Measurements from ENCODE around the gene ETV1. TPM values are rescaled to one million over a fixed set of nuclear protein-coding genes. Genes with fewer than 3 reads are reported as not detected.

The ETV1 gene
- total RNA-seq, 5 donors from 2014 or later (not counting 1 experiment from before 2014, with no cell fraction given): 0.26 to 0.58 (median 0.38) TPM; not detected in 1

GRCh38 chr7:13988731-13989125 is 738 bp downstream of the ETV1 start:
- Mint-ChIP-seq H3K36me3 (no peaks in the 10 kb centered on the region), H3K27ac (no peak overlapping the region), H3K27me3 (peaks cover 0 to 9% of the 10 kb centered on the region in 2 donors), H3K4me3 (no peak overlapping the region), H3K9me3 (no peaks in the 10 kb centered on the region), H3K4me1 (no peaks in the 10 kb centered on the region)
- H3K4me1 ChIP-seq (ENCODE audit: control insufficient read depth in 1 of 2, extremely low read depth in 1 of 2, insufficient read depth in 2 of 2, low read length in 2 of 2): peaks cover 0 to 32% of the 10 kb centered on the region in 2 experiments
- H3K36me3 ChIP-seq (ENCODE audit: control insufficient read depth in 2 of 2, extremely low read depth in 1 of 2, insufficient read depth in 1 of 2, low read length in 1 of 2): no peaks in the 10 kb centered on the region
- no peaks in the 10 kb centered on the region for H3K9me3 ChIP-seq
- H3K27me3 ChIP-seq (replicated peaks in 1 of 2; ENCODE audit: control insufficient read depth in 2 of 2, extremely low read depth in 1 of 2, insufficient read depth in 2 of 2, low read length in 1 of 2): peaks cover 0 to 27% of the 10 kb centered on the region in 2 experiments
- 0% methylated on average over 2 of the region's 5 CpGs for WGBS (ENCODE audit: insufficient coverage)
- no peak for ATAC-seq (replicated peaks in 1 of 4)
- CTCF ChIA-PET: interaction anchor here in 1 of 2 donors (0.6 kb wide), 1 partner anchor 384 kb away, joined by 6 read pairs; no protein-coding TSS in a partner anchor
- peak in 1 of 35 experiments; percentile 1 for DNase-seq
- POLR2A ChIA-PET: no interaction called here
- no peak overlapping the region for H3K27ac ChIP-seq (ENCODE audit: low read length)
- H3K4me3 ChIP-seq (ENCODE audit: control insufficient read depth in 1 of 2, extremely low read depth in 1 of 2, low read length in 1 of 2): peak overlapping the region in 1 of 2 donors; percentile 61

DNA sequence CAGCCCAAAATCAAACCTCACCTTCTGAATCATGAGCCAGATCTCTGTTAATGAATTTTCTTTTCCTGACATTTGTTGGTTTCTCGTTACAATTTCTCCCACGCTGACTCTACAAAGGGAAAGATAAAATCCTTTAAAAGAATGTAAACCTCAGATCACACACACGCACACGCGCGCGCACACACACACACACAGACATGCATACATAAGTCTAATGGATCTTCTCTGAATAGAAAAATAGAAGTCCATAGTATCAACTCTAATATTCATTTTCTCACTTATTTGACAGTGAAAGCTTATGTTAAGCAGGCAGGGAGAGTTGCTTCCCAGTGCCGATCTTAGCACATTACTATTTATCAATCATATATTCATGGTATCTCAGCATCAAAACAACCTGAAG is 1.4 kb downstream of the ETV1 start:
- ChIA-PET CTCF (no interaction called here), POLR2A (no interaction called here)

GRCh38 chr7:13987395-13987794 is 2.1 kb downstream of the ETV1 start:
- Histone ChIP-seq H3K27me3 (replicated peaks in 1 of 2; ENCODE audit: control insufficient read depth in 2 of 2, extremely low read depth in 1 of 2, insufficient read depth in 2 of 2, low read length in 1 of 2) (peaks cover 0 to 27% of the 10 kb centered on the region in 2 experiments), H3K27ac (ENCODE audit: low read length) (no peak overlapping the region), H3K36me3 (ENCODE audit: control insufficient read depth in 2 of 2, extremely low read depth in 1 of 2, insufficient read depth in 1 of 2, low read length in 1 of 2) (no peaks in the 10 kb centered on the region), H3K4me1 (ENCODE audit: control insufficient read depth in 1 of 2, extremely low read depth in 1 of 2, insufficient read depth in 2 of 2, low read length in 2 of 2) (peaks cover 0 to 32% of the 10 kb centered on the region in 2 experiments), H3K9me3 (no peaks in the 10 kb centered on the region), H3K4me3 (ENCODE audit: control insufficient read depth in 1 of 2, extremely low read depth in 1 of 2, low read length in 1 of 2) (no peak overlapping the region)
- Mint-ChIP-seq H3K27ac (no peak overlapping the region), H3K36me3 (no peaks in the 10 kb centered on the region), H3K4me3 (no peak overlapping the region), H3K4me1 (peaks cover 0 to 2% (median 0%) of the 10 kb centered on the region in 3 donors), H3K9me3 (no peaks in the 10 kb centered on the region), H3K27me3 (peaks cover 0 to 11% of the 10 kb centered on the region in 2 donors)
- ATAC-seq (replicated peaks in 1 of 4) (no peak), DNase-seq (no peak)
- POLR2A ChIA-PET: no interaction called here
- CTCF ChIA-PET: no interaction called here
- WGBS (ENCODE audit: insufficient coverage): no CpG with 5 or more reads among the region's 1 CpG

More for the DNA sequence above, 1.4 kb downstream of the ETV1 start:
- no peak overlapping the region for H3K27ac ChIP-seq (ENCODE audit: low read length)
- ATAC-seq (replicated peaks in 1 of 4) (no peak), DNase-seq (peak in 1 of 35 experiments; percentile 2)
- peaks cover 0 to 27% of the 10 kb centered on the region in 2 experiments for H3K27me3 ChIP-seq (replicated peaks in 1 of 2; ENCODE audit: control insufficient read depth in 2 of 2, extremely low read depth in 1 of 2, insufficient read depth in 2 of 2, low read length in 1 of 2)
- no CpG with 5 or more reads among the region's 8 CpGs for WGBS (ENCODE audit: insufficient coverage)
- no peaks in the 10 kb centered on the region for H3K36me3 Mint-ChIP-seq
- no peak overlapping the region for H3K4me3 Mint-ChIP-seq
- no peak overlapping the region for H3K27ac Mint-ChIP-seq
- no peaks in the 10 kb centered on the region for H3K4me1 Mint-ChIP-seq
- H3K27me3 Mint-ChIP-seq: peaks cover 0 to 9% of the 10 kb centered on the region in 2 donors
- no peaks in the 10 kb centered on the region for H3K9me3 Mint-ChIP-seq
- H3K36me3 ChIP-seq (ENCODE audit: control insufficient read depth in 2 of 2, extremely low read depth in 1 of 2, insufficient read depth in 1 of 2, low read length in 1 of 2): no peaks in the 10 kb centered on the region
- H3K4me1 ChIP-seq (ENCODE audit: control insufficient read depth in 1 of 2, extremely low read depth in 1 of 2, insufficient read depth in 2 of 2, low read length in 2 of 2): peaks cover 0 to 32% of the 10 kb centered on the region in 2 experiments
- no peak overlapping the region for H3K4me3 ChIP-seq (ENCODE audit: control insufficient read depth in 1 of 2, extremely low read depth in 1 of 2, low read length in 1 of 2)
- H3K9me3 ChIP-seq: no peaks in the 10 kb centered on the region

- Histone ChIP-seq H3K4me3 (ENCODE audit: control insufficient read depth in 1 of 2, extremely low read depth in 1 of 2, low read length in 1 of 2) (no peak overlapping the region), H3K27ac (ENCODE audit: low read length) (no peak overlapping the region), H3K27me3 (replicated peaks in 1 of 2; ENCODE audit: control insufficient read depth in 2 of 2, extremely low read depth in 1 of 2, insufficient read depth in 2 of 2, low read length in 1 of 2) (peaks cover 0 to 24% of the 10 kb centered on the region in 2 experiments), H3K4me1 (ENCODE audit: control insufficient read depth in 1 of 2, extremely low read depth in 1 of 2, insufficient read depth in 2 of 2, low read length in 2 of 2) (peaks cover 0 to 27% of the 10 kb centered on the region in 2 experiments), H3K9me3 (no peaks in the 10 kb centered on the region), H3K36me3 (ENCODE audit: control insufficient read depth in 2 of 2, extremely low read depth in 1 of 2, insufficient read depth in 1 of 2, low read length in 1 of 2) (no peaks in the 10 kb centered on the region)
- Mint-ChIP-seq H3K27ac (no peak overlapping the region), H3K4me3 (no peak overlapping the region), H3K36me3 (no peaks in the 10 kb centered on the region), H3K9me3 (no peaks in the 10 kb centered on the region), H3K4me1 (peaks cover 0 to 2% (median 0%) of the 10 kb centered on the region in 3 donors), H3K27me3 (peaks cover 0 to 12% of the 10 kb centered on the region in 2 donors)
- ATAC-seq (replicated peaks in 1 of 4) (no peak), DNase-seq (no peak)
- WGBS (ENCODE audit: insufficient coverage): no CpG with 5 or more reads among the region's 2 CpGs
- ChIA-PET POLR2A (no interaction called here), CTCF (no interaction called here)
These were observed 3.3 kb downstream of the ETV1 start for GRCh38 chr7:13986208-13986607.

DNA sequence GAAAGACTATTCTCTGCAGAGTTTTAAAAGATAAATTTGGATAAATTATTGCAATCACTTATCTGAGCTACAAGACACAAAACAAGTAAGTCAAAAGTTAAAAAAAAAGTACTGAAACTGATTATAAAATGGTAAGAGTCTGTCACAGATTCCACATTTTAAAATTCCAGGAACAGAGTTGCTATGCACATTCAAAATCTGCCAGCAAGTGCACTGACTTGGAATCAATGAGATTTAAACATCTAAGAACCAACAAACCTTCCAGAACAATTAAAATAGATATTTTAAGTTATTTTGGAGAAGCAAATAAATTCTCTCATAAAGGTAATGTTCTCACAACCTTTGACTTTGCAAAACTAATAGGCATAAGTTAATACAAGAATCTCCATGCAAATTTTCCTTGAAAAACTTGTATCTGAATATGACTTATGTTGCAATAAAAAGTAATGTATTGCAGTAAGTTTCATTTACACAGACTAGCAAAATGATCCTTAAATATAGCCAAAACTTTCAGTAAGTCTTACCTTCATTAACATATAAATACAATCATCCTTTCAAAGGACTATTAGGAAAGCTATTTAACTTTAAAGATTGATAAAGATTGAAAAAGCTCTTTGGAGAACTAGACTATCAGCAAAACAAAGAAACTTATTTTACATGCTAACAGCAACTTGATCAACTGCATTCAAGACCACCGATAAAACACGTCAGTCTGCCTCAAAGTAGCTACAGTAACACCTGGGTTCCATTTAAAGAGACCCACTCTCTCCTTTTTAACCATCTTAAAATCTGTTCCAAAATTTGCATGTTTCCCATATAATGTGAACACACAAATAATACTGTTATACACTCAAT is 4.4 kb downstream of the ETV1 start:
- H3K9me3 Mint-ChIP-seq: no peaks in the 10 kb centered on the region
- CTCF ChIA-PET: interaction anchor here (0.6 to 0.7 kb wide), 2 partner anchors 953 to 1768 kb away, joined by 3 to 6 read pairs; no protein-coding TSS in a partner anchor
- peaks cover 0 to 2% (median 0%) of the 10 kb centered on the region in 3 donors for H3K4me1 Mint-ChIP-seq
- DNase-seq: no peak
- H3K9me3 ChIP-seq: no peaks in the 10 kb centered on the region
- no peaks in the 10 kb centered on the region for H3K36me3 ChIP-seq (ENCODE audit: control insufficient read depth in 2 of 2, extremely low read depth in 1 of 2, insufficient read depth in 1 of 2, low read length in 1 of 2)
- H3K4me3 Mint-ChIP-seq: no peak overlapping the region
- POLR2A ChIA-PET: interaction anchor here in 1 of 2 donors (0.6 kb wide), 1 partner anchor 28 kb away, joined by 3 read pairs; no protein-coding TSS in a partner anchor
- H3K27me3 ChIP-seq (replicated peaks in 1 of 2; ENCODE audit: control insufficient read depth in 2 of 2, extremely low read depth in 1 of 2, insufficient read depth in 2 of 2, low read length in 1 of 2): peaks cover 0 to 14% of the 10 kb centered on the region in 2 experiments
- no peaks in the 10 kb centered on the region for H3K36me3 Mint-ChIP-seq
- H3K27ac ChIP-seq (ENCODE audit: low read length): no peak overlapping the region
- H3K4me1 ChIP-seq (ENCODE audit: control insufficient read depth in 1 of 2, extremely low read depth in 1 of 2, insufficient read depth in 2 of 2, low read length in 2 of 2): peaks cover 0 to 16% of the 10 kb centered on the region in 2 experiments
- no peak for ATAC-seq (replicated peaks in 1 of 4)
- no peak overlapping the region for H3K27ac Mint-ChIP-seq
- no peak overlapping the region for H3K4me3 ChIP-seq (ENCODE audit: control insufficient read depth in 1 of 2, extremely low read depth in 1 of 2, low read length in 1 of 2)
- H3K27me3 Mint-ChIP-seq: peaks cover 0 to 12% of the 10 kb centered on the region in 2 donors
- WGBS (ENCODE audit: insufficient coverage): 94% methylated on average over 2 of the region's 2 CpGs

DNA sequence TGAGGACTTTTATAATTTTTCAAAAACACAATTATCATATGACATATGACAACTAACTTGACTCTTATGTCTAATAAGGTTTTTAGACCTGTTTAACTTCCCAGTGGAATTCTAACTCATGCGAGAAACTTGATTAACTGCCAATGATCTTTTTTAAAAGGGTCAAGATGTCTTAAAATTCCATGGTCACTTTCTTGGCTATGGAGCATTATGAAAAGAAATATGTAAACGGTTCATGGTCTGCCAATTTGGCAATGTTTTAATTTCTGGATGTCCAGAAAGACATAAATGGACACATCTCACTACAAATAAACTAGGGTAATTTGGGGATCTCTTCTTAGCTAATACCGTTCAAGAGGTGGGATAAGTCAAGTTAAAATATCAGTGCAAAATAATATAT is 5.4 kb downstream of the ETV1 start:
- Histone ChIP-seq H3K36me3 (ENCODE audit: control insufficient read depth in 2 of 2, extremely low read depth in 1 of 2, insufficient read depth in 1 of 2, low read length in 1 of 2) (no peaks in the 10 kb centered on the region), H3K4me1 (ENCODE audit: control insufficient read depth in 1 of 2, extremely low read depth in 1 of 2, insufficient read depth in 2 of 2, low read length in 2 of 2) (peaks cover 0 to 6% of the 10 kb centered on the region in 2 experiments), H3K27me3 (replicated peaks in 1 of 2; ENCODE audit: control insufficient read depth in 2 of 2, extremely low read depth in 1 of 2, insufficient read depth in 2 of 2, low read length in 1 of 2) (peaks cover 0 to 4% of the 10 kb centered on the region in 2 experiments), H3K27ac (ENCODE audit: low read length) (no peak overlapping the region), H3K9me3 (no peaks in the 10 kb centered on the region), H3K4me3 (ENCODE audit: control insufficient read depth in 1 of 2, extremely low read depth in 1 of 2, low read length in 1 of 2) (no peak overlapping the region)
- ATAC-seq (replicated peaks in 1 of 4) (no peak), DNase-seq (no peak)
- H3K4me3 Mint-ChIP-seq: no peak overlapping the region
- peaks cover 0 to 2% (median 0%) of the 10 kb centered on the region in 3 donors for H3K4me1 Mint-ChIP-seq
- H3K27ac Mint-ChIP-seq: no peak overlapping the region
- peaks cover 0 to 12% of the 10 kb centered on the region in 2 donors for H3K27me3 Mint-ChIP-seq
- no peaks in the 10 kb centered on the region for H3K36me3 Mint-ChIP-seq
- CTCF ChIA-PET: no interaction called here
- no peaks in the 10 kb centered on the region for H3K9me3 Mint-ChIP-seq
- no CpG with 5 or more reads among the region's 3 CpGs for WGBS (ENCODE audit: insufficient coverage)
- POLR2A ChIA-PET: interaction anchor here in 1 of 2 donors (0.6 kb wide), 1 partner anchor 29 kb away, joined by 3 read pairs; no protein-coding TSS in a partner anchor

Measured in T-cell (primary cell).